HG03175 (cell line): ENCODE results near the gene ANO7.

Experiments used
- ATAC-seq: cut with Tn5 transposase; IDR thresholded peaks from one replicate; pipeline ENCODE4 v1.9.1; 2021; ENCODE audit warnings: mild to moderate bottlenecking, moderate library complexity; ENCODE audit not compliant: unreplicated experiment

The ANO7 gene

DNA sequence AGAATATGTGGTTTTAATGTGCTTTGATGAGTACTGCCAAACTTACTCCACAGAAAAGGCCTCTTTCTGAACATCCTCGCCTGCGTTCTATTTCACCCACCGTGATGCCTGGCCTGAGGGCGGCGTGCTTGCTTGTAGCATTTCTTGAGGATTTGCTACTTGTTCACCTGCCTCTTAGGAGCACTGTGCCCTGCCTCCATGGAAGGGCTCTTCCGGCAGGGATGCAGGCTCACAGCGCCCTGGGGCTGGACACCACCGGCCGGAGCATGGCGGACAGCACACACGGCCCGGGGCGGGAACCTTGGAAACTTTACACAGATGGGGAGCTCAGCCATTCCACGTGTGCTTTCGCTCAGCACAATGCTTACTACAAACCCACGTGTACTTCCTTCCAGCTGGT is 37.1 kb downstream of the ANO7 start:
- ATAC-seq = no peak

DNA sequence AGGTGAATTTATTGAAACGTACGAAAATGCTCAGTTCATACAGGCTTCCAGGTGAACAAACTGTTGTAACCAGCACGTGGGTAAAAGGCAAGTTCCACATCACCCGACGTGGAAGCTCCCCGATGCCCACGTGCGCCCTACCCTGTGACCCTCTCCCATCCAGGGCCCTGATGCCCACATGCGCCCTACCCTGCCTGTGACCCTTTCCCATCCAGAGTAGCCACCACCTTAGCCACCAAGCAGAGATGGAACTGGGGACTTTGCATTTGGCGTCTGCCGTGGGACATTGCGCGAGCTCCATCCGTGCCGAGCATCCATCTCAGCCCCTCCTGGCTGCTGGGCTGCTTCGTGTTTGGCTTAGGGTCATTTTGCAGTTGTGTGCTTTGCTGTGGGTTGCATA is 37.5 kb downstream of the ANO7 start:
- no peak for ATAC-seq

DNA sequence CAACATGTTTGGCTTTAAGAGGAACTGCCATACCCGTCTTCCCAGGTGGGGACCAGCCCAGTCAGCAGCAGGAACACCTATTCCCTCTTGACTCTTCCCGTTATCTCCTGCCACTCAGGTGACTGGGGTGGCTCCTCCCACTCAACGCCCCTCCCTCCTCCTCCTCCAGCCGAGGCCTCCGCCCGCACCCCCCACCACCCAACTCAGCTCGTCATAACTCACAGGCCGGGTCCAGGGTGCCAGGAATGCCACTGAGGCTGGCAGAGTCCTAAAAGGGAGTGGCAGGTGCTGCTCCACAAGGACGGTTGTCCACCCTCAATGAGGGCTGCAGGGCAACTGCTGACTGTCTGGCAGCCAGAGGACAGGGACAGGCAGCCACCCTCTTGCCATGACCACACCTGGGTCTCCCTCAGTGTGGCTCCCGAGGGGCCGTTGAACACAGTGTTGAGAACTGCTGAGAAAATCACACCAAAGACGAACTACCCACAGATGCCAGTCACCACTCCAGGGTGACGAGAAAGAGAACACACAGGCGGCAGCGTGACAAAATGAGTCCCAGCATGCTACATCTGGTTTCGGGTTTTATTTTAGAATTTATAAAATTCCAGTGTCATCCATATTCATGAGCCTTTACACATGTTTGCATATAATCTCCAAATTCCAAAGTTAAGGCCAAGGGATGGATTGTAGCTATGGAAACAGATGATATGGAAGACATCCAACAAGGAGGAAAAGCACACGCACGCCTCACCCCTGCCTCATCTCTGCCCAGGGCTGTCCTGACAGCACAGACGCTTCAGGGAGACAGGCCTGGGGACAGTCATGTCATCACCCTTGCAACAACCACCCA is 38.5 kb downstream of the ANO7 start:
- ATAC-seq = no peak

DNA sequence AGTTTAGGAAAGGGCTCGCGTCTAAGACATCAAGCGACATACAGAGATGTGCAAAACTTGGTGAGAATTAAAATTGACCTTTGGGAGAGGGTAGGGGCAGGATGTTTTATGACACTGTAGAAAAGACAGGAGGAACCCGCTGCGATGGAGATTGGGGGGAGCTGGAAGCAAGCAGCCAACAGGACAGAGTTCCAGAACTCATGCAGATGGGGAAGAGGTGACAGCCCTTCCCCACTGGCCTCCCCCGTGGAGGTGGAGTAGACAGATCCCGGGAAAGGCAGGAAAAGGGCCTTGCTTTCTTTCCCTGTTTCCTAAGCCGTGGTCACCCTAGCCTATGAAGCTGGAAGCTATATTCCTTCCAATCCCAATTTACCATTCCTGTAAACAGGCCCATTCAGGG is 39.1 kb downstream of the ANO7 start:
- ATAC-seq = no peak

GRCh38 chr2:241228081-241228859 is 39.8 kb downstream of the ANO7 start:
- no peak for ATAC-seq

DNA sequence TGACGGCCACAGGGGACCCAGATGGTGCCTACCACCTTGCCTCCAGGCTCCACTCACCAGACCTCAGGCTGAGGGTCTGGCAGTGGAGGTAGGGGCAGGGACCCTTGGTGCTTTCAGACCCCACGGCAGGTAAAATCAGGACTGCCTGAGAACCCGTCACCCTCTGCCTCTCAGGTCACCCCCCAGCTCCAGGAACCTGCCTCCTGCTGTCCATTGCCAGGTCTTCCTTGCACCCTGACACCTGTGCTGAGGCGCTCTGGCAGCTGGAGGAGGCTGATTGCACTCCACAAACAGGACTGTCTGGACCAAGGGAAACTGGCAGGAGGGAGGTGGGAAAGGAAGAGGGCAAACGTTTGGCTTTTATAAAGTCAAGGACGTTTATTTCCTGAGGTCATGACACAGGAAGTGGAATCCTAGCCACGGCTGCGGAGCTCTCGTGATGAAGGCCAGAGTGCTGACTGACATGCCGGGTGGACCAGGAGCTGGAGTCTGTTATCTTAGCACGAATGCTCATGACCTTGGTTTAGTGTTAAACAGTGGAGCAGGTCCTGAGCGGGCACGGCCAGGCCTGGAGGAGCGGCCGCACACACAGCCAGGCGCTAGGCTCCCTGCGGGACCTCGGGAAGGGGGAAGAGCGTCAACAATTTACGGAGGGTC is 40.5 kb downstream of the ANO7 start:
- ATAC-seq = no peak

DNA sequence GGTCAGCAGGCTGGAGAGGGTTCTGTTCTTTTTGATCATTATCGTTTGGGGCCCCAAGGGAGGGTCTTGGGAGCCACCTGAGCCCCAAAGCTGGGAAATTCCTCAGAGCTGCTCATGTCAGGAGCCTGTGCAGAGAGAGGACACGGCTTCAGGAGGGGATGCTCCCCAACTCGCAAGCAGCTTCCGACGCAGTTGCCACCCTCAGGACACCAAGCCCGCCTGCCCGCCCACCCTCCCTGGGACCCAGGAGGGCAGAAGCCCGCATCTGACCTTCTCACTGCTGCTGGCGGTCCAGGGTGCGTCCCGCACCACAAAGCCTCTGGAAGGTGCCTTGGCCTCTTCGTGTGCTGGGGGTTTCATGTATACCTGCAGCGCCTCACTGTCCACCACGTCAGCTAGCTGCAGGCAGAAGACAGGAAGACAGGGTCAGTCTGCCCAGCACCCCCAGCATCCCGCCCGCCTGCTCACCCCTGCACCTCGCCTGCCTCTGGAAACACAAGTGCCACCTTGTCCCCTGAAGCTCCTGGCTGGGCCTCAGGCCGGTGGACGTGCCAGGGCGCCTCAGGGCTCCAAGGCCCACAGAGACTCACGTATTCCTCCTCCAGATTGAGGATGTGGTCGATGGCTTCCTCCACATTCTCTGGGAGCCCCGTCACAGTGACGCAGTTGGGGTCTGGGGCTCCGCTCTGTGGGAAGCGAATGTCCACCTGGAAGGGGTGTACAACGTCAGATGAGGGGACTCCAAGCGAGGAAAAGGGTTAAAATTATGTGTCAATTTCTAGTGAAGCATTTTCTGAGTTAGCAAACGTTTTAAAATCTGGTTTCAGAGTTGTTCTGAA is 41.3 kb downstream of the ANO7 start:
- ATAC-seq = no peak

GRCh38 chr2:241230435-241230834 is 42.0 kb downstream of the ANO7 start:
- ATAC-seq = no peak

GRCh38 chr2:241232736-241233575 is 44.5 kb downstream of the ANO7 start:
- no peak for ATAC-seq

GRCh38 chr2:241234066-241234790 is 45.8 kb downstream of the ANO7 start:
- no peak for ATAC-seq

GRCh38 chr2:241234962-241235740 is 46.7 kb downstream of the ANO7 start:
- no peak for ATAC-seq

DNA sequence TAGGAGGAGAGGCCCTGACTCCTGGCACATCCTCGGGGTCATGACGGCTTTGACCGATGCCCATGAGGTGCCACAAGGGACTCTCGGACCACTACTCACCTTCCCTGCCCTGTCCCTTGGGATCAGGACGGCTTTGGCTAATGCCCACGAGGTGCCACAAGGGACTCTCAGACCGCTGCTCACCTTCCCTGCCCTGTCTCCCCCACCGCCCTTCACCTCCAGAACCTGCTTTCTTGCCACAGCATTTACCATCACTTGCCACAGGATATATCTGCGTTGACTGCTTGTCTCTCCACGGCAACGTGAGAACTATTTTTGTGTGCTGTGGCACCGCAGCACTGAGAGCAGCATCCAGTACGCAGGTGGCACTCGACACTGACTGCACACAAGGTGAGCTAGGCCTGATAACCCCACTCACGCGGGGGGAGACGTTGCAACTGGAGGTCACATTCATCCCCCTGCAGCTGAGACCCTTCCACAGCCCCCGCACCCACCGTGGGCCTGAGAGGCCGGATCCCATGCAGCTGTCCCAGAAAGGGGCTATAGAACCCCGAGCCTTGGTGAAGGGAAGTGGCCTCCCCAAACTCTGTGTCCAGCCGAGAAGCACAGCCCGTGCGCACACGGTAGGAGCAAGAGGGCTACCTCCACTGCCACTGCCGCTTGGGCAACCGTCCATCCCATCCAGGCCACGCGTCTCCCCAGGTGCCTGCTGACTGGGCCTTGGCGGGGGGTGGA is 47.5 kb downstream of the ANO7 start:
- no peak for ATAC-seq

DNA sequence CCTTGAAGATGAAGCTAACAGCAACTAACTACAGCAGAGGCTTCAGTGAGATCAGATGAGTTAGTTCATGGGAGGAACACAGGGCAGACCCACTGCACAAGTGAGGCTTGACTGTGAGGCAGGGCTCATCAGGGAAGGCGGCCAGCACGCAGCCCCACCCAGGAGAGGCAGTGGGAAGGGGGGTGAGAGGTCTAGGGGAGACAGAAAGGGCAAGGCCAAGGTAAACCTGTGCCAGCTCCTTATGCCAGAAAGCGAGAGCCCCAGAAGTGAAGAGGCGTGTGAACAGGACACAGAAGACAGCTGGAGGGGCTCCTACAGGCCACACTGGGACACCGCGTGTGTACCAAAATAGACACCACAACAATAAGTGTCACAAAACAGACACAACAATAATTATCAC is 48.6 kb downstream of the ANO7 start:
- ATAC-seq = no peak

GRCh38 chr2:241237949-241238371 is 49.5 kb downstream of the ANO7 start:
- no peak for ATAC-seq

DNA sequence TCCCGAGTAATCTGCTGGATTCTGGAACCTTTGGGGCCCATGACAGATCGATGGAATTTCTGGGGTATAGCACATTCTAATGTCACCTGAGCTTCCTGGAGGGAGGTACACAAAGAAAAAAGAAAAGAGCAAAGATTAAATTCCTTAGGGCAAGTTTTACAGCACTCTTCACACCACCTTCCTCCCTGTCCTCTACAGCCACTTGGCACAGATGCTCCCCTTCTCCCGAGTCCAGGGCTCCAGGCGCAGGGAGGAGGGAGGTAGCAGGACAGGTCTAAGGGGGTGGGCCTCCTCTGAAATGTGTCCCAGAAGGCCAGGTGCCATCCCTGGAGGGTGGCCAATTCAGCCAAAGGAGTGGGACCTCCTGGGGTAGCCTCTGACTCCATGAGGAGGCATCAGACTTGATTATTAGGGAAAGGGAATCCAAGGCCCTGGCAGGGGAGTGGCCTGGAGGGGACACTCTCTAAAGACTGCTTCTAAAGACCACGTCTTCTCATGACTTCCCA is 50.3 kb downstream of the ANO7 start:
- ATAC-seq = no peak

GRCh38 chr2:241239552-241240202 is 51.2 kb downstream of the ANO7 start:
- no peak for ATAC-seq
